Measurements from ENCODE around the gene SPNS3. TPM values are rescaled to one million over a fixed set of nuclear protein-coding genes. Genes with fewer than 3 reads are reported as not detected.

Gene SPNS3
- total and polyA plus RNA-seq, 2 of the 8 experiments (the other 6 are each of a cell fraction or from before 2014, with no cell fraction given), result not detected

DNA sequence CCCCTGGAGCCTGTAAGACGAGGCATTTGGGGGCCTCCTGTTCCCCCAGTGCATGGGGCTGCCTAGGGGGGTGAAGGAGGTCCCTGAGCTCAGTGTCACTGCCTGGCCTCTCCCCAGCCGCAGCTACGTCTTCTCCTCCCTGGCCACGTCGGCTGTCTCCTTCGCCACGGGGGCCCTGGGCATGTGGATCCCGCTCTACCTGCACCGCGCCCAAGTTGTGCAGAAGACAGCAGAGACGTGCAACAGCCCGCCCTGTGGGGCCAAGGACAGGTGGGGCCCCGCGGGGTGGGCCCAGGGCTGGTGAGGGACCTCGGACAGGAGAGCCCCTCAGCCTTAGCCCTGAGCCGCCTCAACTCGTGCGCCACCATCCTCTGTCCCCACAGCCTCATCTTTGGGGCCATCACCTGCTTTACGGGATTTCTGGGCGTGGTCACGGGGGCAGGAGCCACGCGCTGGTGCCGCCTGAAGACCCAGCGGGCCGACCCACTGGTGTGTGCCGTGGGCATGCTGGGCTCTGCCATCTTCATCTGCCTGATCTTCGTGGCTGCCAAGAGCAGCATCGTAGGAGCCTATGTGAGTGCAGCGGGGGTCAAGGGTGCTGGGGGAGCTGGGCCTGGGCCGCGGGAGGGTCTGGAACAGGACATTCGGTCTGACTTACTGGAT lies 99.3 kb downstream of the SPNS3 start:
- Histone ChIP-seq H4K91ac (replicated peaks; ENCODE audit: insufficient read length, low read length) (no peak overlapping the region), H2BK20ac (ENCODE audit: low read length) (no peak overlapping the region), H3K9ac (replicated peaks in 1 of 4; ENCODE audit: extremely low read depth in 1 of 4, low read depth in 3 of 4, low read length in 3 of 4) (no peak overlapping the region), H3K9me3 (ENCODE audit: insufficient read depth in 2 of 2, low read depth in 1 of 2, low read length in 1 of 2) (no peaks in the 10 kb centered on the region), H3K27ac (ENCODE audit: low read depth, low read length) (no peak overlapping the region), H3K23me2 (ENCODE audit: low read depth, low read length) (peaks cover 4% of the 10 kb centered on the region; the same call in 1 of the 2 replicates), H3K4me3 (ENCODE audit: extremely low read depth in 1 of 4, insufficient read depth in 2 of 4, low read depth in 3 of 4, low read length in 4 of 4) (no peak overlapping the region), H4K8ac (ENCODE audit: extremely low read depth, insufficient read depth, low read length) (no peak overlapping the region), H3K18ac (ENCODE audit: extremely low read depth, low read length) (no peak overlapping the region), H3K14ac (ENCODE audit: insufficient read length) (no peak overlapping the region), H2BK15ac (ENCODE audit: low read length) (no peak overlapping the region), H3K79me2 (ENCODE audit: control insufficient read depth in 1 of 2, insufficient read depth in 2 of 2, low read length in 2 of 2) (no peaks in the 10 kb centered on the region), H3K79me1 (ENCODE audit: low read depth, low read length) (no peaks in the 10 kb centered on the region), H3K4me2 (ENCODE audit: insufficient read depth in 1 of 2, low read depth in 2 of 2, low read length in 2 of 2) (no peak overlapping the region), H2AK5ac (ENCODE audit: low read depth, low read length) (no peak overlapping the region), H3K27me3 (replicated peaks in 1 of 4; ENCODE audit: control insufficient read depth in 3 of 4, extremely low read depth in 1 of 4, insufficient read depth in 3 of 4, low read length in 3 of 4) (peaks cover 0 to 36% (median 21%) of the 10 kb centered on the region in 4 experiments; a peak in 4 of 7 replicates), H2BK5ac (ENCODE audit: low read depth, low read length) (no peak overlapping the region), H3K4me1 (replicated peaks in 1 of 4; ENCODE audit: control insufficient read depth in 3 of 4, insufficient read depth in 4 of 4, low read length in 3 of 4) (peaks cover 0 to 29% (median 16%) of the 10 kb centered on the region in 4 experiments; a peak in 6 of 7 replicates), H3K23ac (ENCODE audit: insufficient read length) (no peak overlapping the region), H2AFZ (ENCODE audit: low read length) (no peak overlapping the region), H3K36me3 (ENCODE audit: control insufficient read depth in 2 of 4, insufficient read depth in 4 of 4, low read length in 3 of 4) (no peaks in the 10 kb centered on the region), H3K4ac (replicated peaks; ENCODE audit: insufficient read length, low read depth, low read length) (no peak overlapping the region), H4K20me1 (replicated peaks in 1 of 2; ENCODE audit: control insufficient read depth in 1 of 2, insufficient read depth in 2 of 2, low read length in 2 of 2) (peaks cover 6 to 9% of the 10 kb centered on the region in 2 experiments), H4K5ac (ENCODE audit: insufficient read length, low read depth, low read length) (no peak overlapping the region), H2BK12ac (ENCODE audit: low read depth, low read length) (no peak overlapping the region), H3K56ac (replicated peaks; ENCODE audit: insufficient read length, low read depth, low read length) (no peak overlapping the region), H2BK120ac (replicated peaks; ENCODE audit: low read depth, low read length) (no peak overlapping the region)
- DNase-seq (ENCODE audit: low read depth in 1 of 2, low spot score in 2 of 2) (no peak), FAIRE-seq (no peak)
- CTCF ChIA-PET (ENCODE audit: partially characterized antibody), result no interaction called here
- 80% methylated on average over 29 of the region's 33 CpGs; no CpG with 5 or more reads in 1 of the 2 experiments for WGBS, 2 experiments (ENCODE audit: extremely low coverage in 1 of 2, insufficient coverage in 1 of 2, insufficient read length in 1 of 2, insufficient replicate concordance in 2 of 2, low coverage in 1 of 2, low lambda C conversion rate in 2 of 2, missing lambda C conversion rate in 1 of 2)
- POLR2A ChIA-PET (ENCODE audit: partially characterized antibody), result interaction anchor here (32.8 to 37.1 kb wide), 2 partner anchors 4 to 14 kb away, joined by 546 read pairs; partner anchors contain the start of genes GGT6 and MYBBP1A
- TF ChIP-seq POU5F1 (IDR thresholded peaks at IDR 0.05; ENCODE audit: low read depth, low read length), result no peak
- no peak for TF ChIP-seq ATF2 (IDR thresholded peaks at IDR 0.05; ENCODE audit: low read length)
- TF ChIP-seq, protein P1, sequence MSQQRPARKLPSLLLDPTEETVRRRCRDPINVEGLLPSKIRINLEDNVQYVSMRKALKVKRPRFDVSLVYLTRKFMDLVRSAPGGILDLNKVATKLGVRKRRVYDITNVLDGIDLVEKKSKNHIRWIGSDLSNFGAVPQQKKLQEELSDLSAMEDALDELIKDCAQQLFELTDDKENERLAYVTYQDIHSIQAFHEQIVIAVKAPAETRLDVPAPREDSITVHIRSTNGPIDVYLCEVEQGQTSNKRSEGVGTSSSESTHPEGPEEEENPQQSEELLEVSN (IDR thresholded peaks at IDR 0.05), result no peak
- no peak for TF ChIP-seq FOSL1 (IDR thresholded peaks at IDR 0.05; ENCODE audit: insufficient read depth, low read depth, low read length)
- no peak for TF ChIP-seq CBX8 (IDR thresholded peaks at IDR 0.05; ENCODE audit: borderline replicate concordance, low read depth, low read length)
- no peak for TF ChIP-seq SP4 (IDR thresholded peaks at IDR 0.05; ENCODE audit: low read length)
- TF ChIP-seq CEBPB (IDR thresholded peaks at IDR 0.05; ENCODE audit: low read depth, low read length), result no peak
